Measurements from ENCODE around the gene LAMTOR4. TPM values are rescaled to one million over a fixed set of nuclear protein-coding genes. Genes with fewer than 3 reads are reported as not detected.

LAMTOR4 gene
- polyA plus RNA-seq, 1 donor (not counting 4 experiments of a cell fraction or from before 2014, with no cell fraction given), result 99.2 TPM

- dilution Hi-C loops (cut with MboI; ENCODE audit: extremely low pct_ligation_motif_present, low sequenced_read_pairs), result no loop called here
- H3K27ac ChIP-seq (ENCODE audit: control insufficient read depth, insufficient read depth, low read length), result no peak overlapping the region
- no peak for FAIRE-seq
- H3K4me3 ChIP-seq (ENCODE audit: control insufficient read depth in 2 of 3, extremely low read depth in 1 of 3, insufficient read depth in 2 of 3, low read depth in 1 of 3, low read length in 3 of 3), result no peak overlapping the region
- no peak overlapping the region for H3K9ac ChIP-seq (ENCODE audit: control insufficient read depth, extremely low read depth, insufficient read depth, low read length)
- H3K9me3 ChIP-seq (ENCODE audit: control insufficient read depth, low read depth, low read length), result no peaks in the 10 kb centered on the region
- H3K79me2 ChIP-seq (ENCODE audit: control insufficient read depth, insufficient read depth, low read length), result no peaks in the 10 kb centered on the region
- TF ChIP-seq EZH2 (IDR thresholded peaks at IDR 0.05; ENCODE audit: low read length) (no peak), CTCF (optimal IDR thresholded peaks at IDR 0.05 in 1 of 3, IDR thresholded peaks at IDR 0.05 in 1 of 3, conservative IDR thresholded peaks at IDR 0.05 in 1 of 3; ENCODE audit: extremely low read depth in 1 of 3, insufficient read depth in 2 of 3, low read length in 3 of 3) (no peak)
- DNase-seq (ENCODE audit: low read depth, low spot score), result no peak
- H3K27me3 ChIP-seq (ENCODE audit: control insufficient read depth, extremely low read depth, insufficient read depth, low read length), result peaks cover 21% of the 10 kb centered on the region
- no peak overlapping the region for H2AFZ ChIP-seq (ENCODE audit: control insufficient read depth, low read length)
- H3K36me3 ChIP-seq (ENCODE audit: control insufficient read depth in 2 of 2, extremely low read depth in 1 of 2, insufficient read depth in 2 of 2, low read length in 2 of 2), result no peaks in the 10 kb centered on the region
- H3K4me2 ChIP-seq (ENCODE audit: control insufficient read depth, extremely low read depth, insufficient read depth, low read depth, low read length), result no peak overlapping the region
- no peaks in the 10 kb centered on the region for H4K20me1 ChIP-seq (ENCODE audit: control insufficient read depth, extremely low read depth, insufficient read depth, low read length)
- no peaks in the 10 kb centered on the region for H3K4me1 ChIP-seq (ENCODE audit: control insufficient read depth, extremely low read depth, insufficient read depth, low read length)
- H3K9me1 ChIP-seq (ENCODE audit: control insufficient read depth, extremely low read depth, insufficient read depth, low read length), result no peaks in the 10 kb centered on the region
Measured at GRCh38 chr7:100198266-100198665, 49.5 kb downstream of the LAMTOR4 start.

- H4K20me1 ChIP-seq (ENCODE audit: control insufficient read depth, extremely low read depth, insufficient read depth, low read length), result no peaks in the 10 kb centered on the region
- H3K27ac ChIP-seq (ENCODE audit: control insufficient read depth, insufficient read depth, low read length), result no peak overlapping the region
- no peaks in the 10 kb centered on the region for H3K9me3 ChIP-seq (ENCODE audit: control insufficient read depth, low read depth, low read length)
- dilution Hi-C loops (cut with MboI; ENCODE audit: extremely low pct_ligation_motif_present, low sequenced_read_pairs), result no loop called here
- TF ChIP-seq CTCF (optimal IDR thresholded peaks at IDR 0.05 in 1 of 3, IDR thresholded peaks at IDR 0.05 in 1 of 3, conservative IDR thresholded peaks at IDR 0.05 in 1 of 3; ENCODE audit: extremely low read depth in 1 of 3, insufficient read depth in 2 of 3, low read length in 3 of 3), result no peak
- TF ChIP-seq EZH2 (IDR thresholded peaks at IDR 0.05; ENCODE audit: low read length), result no peak
- FAIRE-seq (no peak), DNase-seq (ENCODE audit: low read depth, low spot score) (no peak)
- H3K9me1 ChIP-seq (ENCODE audit: control insufficient read depth, extremely low read depth, insufficient read depth, low read length), result no peaks in the 10 kb centered on the region
- H3K4me3 ChIP-seq (ENCODE audit: control insufficient read depth in 2 of 3, extremely low read depth in 1 of 3, insufficient read depth in 2 of 3, low read depth in 1 of 3, low read length in 3 of 3), result no peak overlapping the region
- no peaks in the 10 kb centered on the region for H3K79me2 ChIP-seq (ENCODE audit: control insufficient read depth, insufficient read depth, low read length)
- no peaks in the 10 kb centered on the region for H3K4me1 ChIP-seq (ENCODE audit: control insufficient read depth, extremely low read depth, insufficient read depth, low read length)
- H3K36me3 ChIP-seq (ENCODE audit: control insufficient read depth in 2 of 2, extremely low read depth in 1 of 2, insufficient read depth in 2 of 2, low read length in 2 of 2), result no peaks in the 10 kb centered on the region
- H3K27me3 ChIP-seq (ENCODE audit: control insufficient read depth, extremely low read depth, insufficient read depth, low read length), result peaks cover 21% of the 10 kb centered on the region
- no peak overlapping the region for H2AFZ ChIP-seq (ENCODE audit: control insufficient read depth, low read length)
- H3K4me2 ChIP-seq (ENCODE audit: control insufficient read depth, extremely low read depth, insufficient read depth, low read depth, low read length), result no peak overlapping the region
- H3K9ac ChIP-seq (ENCODE audit: control insufficient read depth, extremely low read depth, insufficient read depth, low read length), result no peak overlapping the region
Measured at GRCh38 chr7:100200693-100201092, 52.0 kb downstream of the LAMTOR4 start.

Other genes with a start within 250 kb of the LAMTOR4 start
- gene TRIM4, start 229.4 kb upstream of the LAMTOR4 start, polyA plus RNA-seq, result 17.9 to 25.5 TPM (median 19.7 TPM) in 3 replicates
- gene GJC3, start 219.3 kb upstream of the LAMTOR4 start, polyA plus RNA-seq, result not detected in 3 replicates
- 0.14 to 1.3 TPM (median 1.3 TPM) in 3 replicates for gene AZGP1, start 172.9 kb upstream of the LAMTOR4 start, polyA plus RNA-seq
- gene ZKSCAN1, start 133.3 kb upstream of the LAMTOR4 start, polyA plus RNA-seq, result 20.6 to 26.8 TPM (median 24.7 TPM) in 3 replicates
- 11.2 to 12.9 TPM (median 12.6 TPM) in 3 replicates for gene ZSCAN21, start 99.1 kb upstream of the LAMTOR4 start, polyA plus RNA-seq
- gene ZNF3, start 67.2 kb upstream of the LAMTOR4 start, polyA plus RNA-seq, result 16.6 to 17.7 TPM (median 16.8 TPM) in 3 replicates
- 144 to 184 TPM (median 171 TPM) in 3 replicates for gene COPS6, start 59.9 kb upstream of the LAMTOR4 start, polyA plus RNA-seq
- 23.7 to 60.0 TPM (median 46.8 TPM) in 3 replicates for gene MCM7, start 47.5 kb upstream of the LAMTOR4 start, polyA plus RNA-seq
- 13.7 to 15.2 TPM (median 14.2 TPM) in 3 replicates for gene AP4M1, start 47.3 kb upstream of the LAMTOR4 start, polyA plus RNA-seq
- gene TAF6, start 29.6 kb upstream of the LAMTOR4 start, polyA plus RNA-seq, result 4.5 to 11.7 TPM (median 7.6 TPM) in 3 replicates
- gene CNPY4, start 29.3 kb upstream of the LAMTOR4 start, polyA plus RNA-seq, result 7.7 to 9.9 TPM (median 9.8 TPM) in 3 replicates
- gene MBLAC1, start 22.0 kb upstream of the LAMTOR4 start, polyA plus RNA-seq, result 0.21 to 0.50 TPM (median 0.46 TPM) in 3 replicates
- gene TRAPPC14, start 9.8 kb downstream of the LAMTOR4 start, polyA plus RNA-seq, result 3.1 to 4.7 TPM (median 4.4 TPM) in 3 replicates
- 1.5 to 2.7 TPM (median 1.5 TPM) in 3 replicates for gene GAL3ST4, start 19.7 kb downstream of the LAMTOR4 start, polyA plus RNA-seq
- gene GPC2, start 28.5 kb downstream of the LAMTOR4 start, polyA plus RNA-seq, result 0.55 to 0.81 TPM (median 0.61 TPM) in 3 replicates
- 0.10 to 0.28 TPM (median 0.15 TPM) in 3 replicates for gene STAG3, start 29.0 kb downstream of the LAMTOR4 start, polyA plus RNA-seq
- 0.31 to 0.41 TPM (median 0.36 TPM) in 3 replicates for gene PVRIG, start 71.0 kb downstream of the LAMTOR4 start, polyA plus RNA-seq
- not detected in 3 replicates for gene SPDYE3, start 158.8 kb downstream of the LAMTOR4 start, polyA plus RNA-seq
- 16.5 to 31.4 TPM (median 23.1 TPM) in 3 replicates for gene PILRB, start 209.2 kb downstream of the LAMTOR4 start, polyA plus RNA-seq
- gene PILRA, start 224.6 kb downstream of the LAMTOR4 start, polyA plus RNA-seq, result 0.17 to 0.59 TPM (median 0.33 TPM) in 3 replicates

Data from keratinocyte (primary cell).